Globus pallidus (tissue), 1 donor: ENCODE data around the gene MAPT.
"Not testable (repeated sequence)": the region's sequence is repeated elsewhere in the genome, so short reads cannot be mapped to it uniquely, and the experiment has no call there.

Experiments used
- DNase-seq: peaks from one replicate; pipeline ENCODE4 v3.0.0-alpha.2; 2015; ENCODE audit warnings: low spot score

MAPT gene

GRCh38 chr17:46010597-46011186 lies 116.3 kb downstream of the MAPT start:
- no peak for DNase-seq

GRCh38 chr17:46011711-46012505 lies 117.6 kb downstream of the MAPT start:
- DNase-seq, result no peak

GRCh38 chr17:46012506-46013079 lies 118.2 kb downstream of the MAPT start:
- DNase-seq, result no peak

GRCh38 chr17:46013127-46013501 lies 118.8 kb downstream of the MAPT start:
- no peak for DNase-seq

GRCh38 chr17:46013502-46014165 lies 119.3 kb downstream of the MAPT start:
- peak; percentile 80 for DNase-seq

GRCh38 chr17:46019408-46019925 lies 125.1 kb downstream of the MAPT start:
- DNase-seq, result not testable (repeated sequence)

- DNase-seq, result no peak
Observed at GRCh38 chr17:46020023-46020761, 125.8 kb downstream of the MAPT start.

- DNase-seq, result no peak
Observed at GRCh38 chr17:46020998-46021397, 126.6 kb downstream of the MAPT start.

GRCh38 chr17:46023366-46023765 lies 129.0 kb downstream of the MAPT start:
- not testable (repeated sequence) for DNase-seq

- DNase-seq, result no peak
Observed at GRCh38 chr17:46023783-46024388, 129.5 kb downstream of the MAPT start.

GRCh38 chr17:46024590-46024989 lies 130.2 kb downstream of the MAPT start:
- no peak for DNase-seq

- no peak for DNase-seq
Observed at GRCh38 chr17:46025060-46025459, 130.7 kb downstream of the MAPT start.

GRCh38 chr17:46025510-46026165 lies 131.3 kb downstream of the MAPT start:
- DNase-seq, result no peak

- DNase-seq, result no peak
Observed at GRCh38 chr17:46026166-46027047, 132.1 kb downstream of the MAPT start.

- DNase-seq, result no peak
Observed at GRCh38 chr17:46027048-46027975, 133.0 kb downstream of the MAPT start.

GRCh38 chr17:46027976-46028325 lies 133.6 kb downstream of the MAPT start:
- DNase-seq, result no peak

GRCh38 chr17:46028374-46028773 lies 134.0 kb downstream of the MAPT start:
- DNase-seq, result no peak

GRCh38 chr17:46028981-46029565 lies 134.7 kb downstream of the MAPT start:
- no peak for DNase-seq
